GM12873 (cell line): ENCODE measurements around the gene VWC2.

Experiments
- TF ChIP-seq, protein P1 (sequence below): IDR thresholded peaks from 2 replicates; pipeline ENCODE4 v1.5.1; 2012; ENCODE audit warnings: low read depth, mild to moderate bottlenecking, moderate library complexity, low read length, control low read depth; ENCODE audit not compliant: insufficient read depth; ENCODE audit errors: missing control alignments

The VWC2 gene

DNA sequence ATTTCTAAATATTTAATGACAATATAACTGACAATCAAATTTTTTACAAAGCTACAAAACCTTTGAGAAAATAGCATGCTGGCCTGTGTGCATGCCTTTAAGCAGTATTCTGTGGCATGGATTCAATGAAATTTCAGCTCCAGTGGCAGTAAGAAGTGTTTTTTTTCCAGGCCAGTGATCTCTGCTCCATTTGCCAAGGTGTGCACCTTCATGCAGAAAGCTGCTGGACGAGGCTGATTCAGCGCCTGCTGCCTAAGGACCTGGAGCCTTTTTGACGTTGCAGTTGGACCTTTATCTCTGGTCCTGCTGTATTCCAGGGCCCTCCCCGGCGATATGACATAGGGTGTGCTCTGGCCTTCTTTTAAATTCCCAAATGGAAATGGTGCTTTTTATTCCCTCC lies 26.6 kb downstream of the VWC2 start:
- TF ChIP-seq, protein P1, sequence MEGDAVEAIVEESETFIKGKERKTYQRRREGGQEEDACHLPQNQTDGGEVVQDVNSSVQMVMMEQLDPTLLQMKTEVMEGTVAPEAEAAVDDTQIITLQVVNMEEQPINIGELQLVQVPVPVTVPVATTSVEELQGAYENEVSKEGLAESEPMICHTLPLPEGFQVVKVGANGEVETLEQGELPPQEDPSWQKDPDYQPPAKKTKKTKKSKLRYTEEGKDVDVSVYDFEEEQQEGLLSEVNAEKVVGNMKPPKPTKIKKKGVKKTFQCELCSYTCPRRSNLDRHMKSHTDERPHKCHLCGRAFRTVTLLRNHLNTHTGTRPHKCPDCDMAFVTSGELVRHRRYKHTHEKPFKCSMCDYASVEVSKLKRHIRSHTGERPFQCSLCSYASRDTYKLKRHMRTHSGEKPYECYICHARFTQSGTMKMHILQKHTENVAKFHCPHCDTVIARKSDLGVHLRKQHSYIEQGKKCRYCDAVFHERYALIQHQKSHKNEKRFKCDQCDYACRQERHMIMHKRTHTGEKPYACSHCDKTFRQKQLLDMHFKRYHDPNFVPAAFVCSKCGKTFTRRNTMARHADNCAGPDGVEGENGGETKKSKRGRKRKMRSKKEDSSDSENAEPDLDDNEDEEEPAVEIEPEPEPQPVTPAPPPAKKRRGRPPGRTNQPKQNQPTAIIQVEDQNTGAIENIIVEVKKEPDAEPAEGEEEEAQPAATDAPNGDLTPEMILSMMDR = no peak

DNA sequence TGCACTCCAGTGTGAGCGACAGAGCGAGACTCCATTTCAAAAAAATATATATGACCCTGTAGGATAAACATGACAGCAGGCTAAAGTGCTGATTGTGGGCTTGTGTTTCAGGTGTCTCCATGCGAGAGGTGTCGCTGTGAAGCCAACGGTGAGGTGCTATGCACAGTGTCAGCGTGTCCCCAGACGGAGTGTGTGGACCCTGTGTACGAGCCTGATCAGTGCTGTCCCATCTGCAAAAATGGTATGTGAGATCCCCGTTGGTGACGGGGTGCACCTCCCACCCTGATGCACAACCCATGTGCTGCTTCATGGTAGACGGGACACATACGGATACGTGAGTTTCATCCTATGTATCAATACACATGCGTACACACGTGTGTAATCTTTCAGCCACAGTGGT lies 29.2 kb downstream of the VWC2 start:
- TF ChIP-seq, protein P1 = no peak

DNA sequence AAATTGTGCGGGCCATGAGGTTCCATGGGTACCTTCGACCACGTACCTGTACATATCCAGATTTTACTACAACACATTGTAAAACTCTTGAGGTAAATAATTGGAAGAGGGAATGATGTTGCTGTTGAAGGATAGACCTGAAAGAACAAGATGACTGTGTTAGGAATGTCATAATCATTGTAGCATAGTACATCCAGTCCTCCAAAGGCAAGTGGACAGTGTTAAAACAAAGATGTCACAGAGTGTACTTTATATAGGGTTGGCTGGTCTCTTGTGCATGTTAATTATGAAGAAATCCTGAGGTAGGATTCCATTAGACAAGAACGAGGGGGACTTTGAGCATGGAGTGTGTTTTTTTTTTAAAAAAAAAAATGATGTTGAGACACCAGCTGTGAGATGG lies 30.4 kb downstream of the VWC2 start:
- TF ChIP-seq, protein P1 = no peak

DNA sequence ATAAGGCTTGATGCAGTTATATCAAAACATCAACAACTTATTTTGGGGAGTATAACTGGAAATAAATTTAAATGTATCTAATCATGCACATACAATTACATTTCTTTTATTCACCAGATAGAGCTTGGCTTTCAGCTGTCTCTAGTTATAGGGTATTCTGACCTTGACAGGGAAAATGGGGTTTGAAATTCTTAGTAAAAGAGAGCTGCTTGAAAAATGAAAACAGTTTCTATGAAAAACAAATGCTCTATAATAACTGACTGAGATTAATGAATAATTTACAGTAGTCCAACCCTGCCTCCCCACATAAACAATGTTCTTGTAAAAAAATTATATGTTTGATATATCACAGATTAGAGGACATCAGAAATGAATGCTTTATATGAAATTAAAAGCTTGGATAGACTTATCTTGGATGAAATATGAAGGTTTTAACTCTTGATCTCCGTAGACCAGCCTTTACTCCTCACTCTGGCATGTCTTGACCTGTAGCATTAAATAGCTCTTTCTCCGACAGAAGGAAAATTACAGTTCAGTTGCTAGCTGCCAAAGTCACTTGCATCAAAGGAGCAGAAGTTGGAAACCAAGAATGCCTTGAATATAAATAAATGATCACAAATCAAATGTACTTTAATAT lies 32.1 kb downstream of the VWC2 start:
- TF ChIP-seq, protein P1 = no peak

DNA sequence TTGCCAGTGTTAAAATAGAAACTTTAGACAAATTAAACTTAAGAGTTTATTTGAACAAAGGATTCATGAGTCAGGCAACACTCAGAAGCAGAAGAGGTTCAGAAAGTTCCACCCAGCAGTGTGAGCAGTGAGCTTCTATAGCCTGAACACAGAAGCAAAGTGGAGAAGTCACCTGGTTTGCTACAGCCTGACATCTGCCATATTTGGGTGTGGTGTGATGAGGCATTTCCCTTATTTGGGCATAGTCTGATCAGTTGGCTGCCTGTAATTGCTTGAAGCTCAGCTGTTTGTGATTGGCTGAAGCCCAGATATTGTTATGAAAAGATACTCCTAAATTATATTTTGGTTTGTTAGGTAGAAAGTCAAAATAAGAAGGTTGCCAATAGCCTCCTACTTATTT lies 39.1 kb downstream of the VWC2 start:
- TF ChIP-seq, protein P1 = no peak

DNA sequence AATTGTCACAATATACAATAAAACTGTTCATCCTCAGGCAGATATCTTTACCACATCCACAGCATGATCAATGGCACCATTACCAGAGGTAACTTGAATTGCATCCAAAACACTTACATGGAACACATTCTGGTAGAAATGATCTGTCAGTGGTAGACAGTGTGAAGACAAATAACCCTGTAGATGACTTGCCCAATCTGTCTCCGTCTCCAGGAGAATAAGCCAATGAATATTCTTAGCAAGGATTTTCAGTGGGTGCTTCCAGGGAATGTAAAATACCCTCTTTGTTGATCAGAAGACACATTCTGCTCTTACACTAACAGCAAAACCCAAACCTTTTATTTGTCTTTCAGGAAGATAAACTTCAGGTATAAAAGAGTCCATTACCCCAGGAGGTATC lies 43.8 kb downstream of the VWC2 start:
- TF ChIP-seq, protein P1 = no peak

DNA sequence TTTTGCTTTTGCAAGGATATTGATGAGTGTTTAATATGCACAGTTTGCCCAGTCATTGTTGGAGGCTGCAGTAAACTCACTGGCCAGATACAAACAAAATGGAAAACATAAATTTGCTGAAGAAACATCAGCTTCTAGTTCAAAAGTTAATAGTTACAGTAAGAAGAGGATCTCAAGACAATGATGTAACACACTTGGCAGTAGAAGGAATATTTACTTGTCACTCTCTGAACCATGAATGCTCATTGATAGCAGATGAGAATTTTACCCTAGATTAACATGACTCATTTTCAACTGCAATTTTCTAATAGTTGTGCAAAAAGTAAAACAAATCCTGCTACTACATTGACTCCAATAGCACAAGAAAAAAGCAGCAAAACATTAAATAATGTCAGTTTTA lies 47.7 kb downstream of the VWC2 start:
- TF ChIP-seq, protein P1 = no peak
